Bronchial smooth muscle cell (primary cell): ENCODE measurements around the gene IFIH1. TPM values are rescaled to one million over a fixed set of nuclear protein-coding genes. Genes with fewer than 3 reads are reported as not detected.

Experiments used
- total RNA-seq: library from RNA; depleted of rRNA; stranded (reverse); fragments of >200 nt; gene quantifications from 2 replicates; pipeline ENCODE4 v1.2.1, GENCODE V29; 2014

Gene IFIH1
- total RNA-seq: 3.2 and 4.6 TPM in 2 replicates

GRCh38 chr2:162318328-162319180 lies at the start of gene IFIH1:
TSS of gene IFIH1 (minus strand) at chr2:162318684. CDS start at chr2:162318307, 377 bp downstream.

GRCh38 chr2:162343824-162344616 lies 25.5 kb upstream of the IFIH1 start, which contains the start of gene GCA:
TSS of gene GCA (plus strand) at chr2:162344132. CDS start at chr2:162344249, 117 bp downstream.

GRCh38 chr2:162243294-162243693 lies 75.2 kb downstream of the IFIH1 start, which contains the start of gene FAP:
TSS of gene FAP (minus strand) at chr2:162243445. CDS start at chr2:162243327, 118 bp downstream.

Other genes with a start within 250 kb of the IFIH1 start
- 41.4 and 48.4 TPM in 2 replicates for gene DPP4, start 244.5 kb downstream of the IFIH1 start, total RNA-seq
- not detected in 2 replicates for gene GCG, start 166.4 kb downstream of the IFIH1 start, total RNA-seq
- 46.5 and 157 TPM in 2 replicates for gene FAP, start 75.2 kb downstream of the IFIH1 start, total RNA-seq
- gene GCA, start 25.4 kb upstream of the IFIH1 start, total RNA-seq: 0.95 and 1.7 TPM in 2 replicates